Cortex of kidney (tissue), 1 donor: ENCODE data around the gene SLC35F1.
"Not testable (repeated sequence)": the region's sequence is repeated elsewhere in the genome, so short reads cannot be mapped to it uniquely, and the experiment has no call there.

Experiments
- DNase-seq: peaks from one replicate; lab custom pipeline; 2025; lab: John Stamatoyannopoulos, UW

Gene SLC35F1

DNA sequence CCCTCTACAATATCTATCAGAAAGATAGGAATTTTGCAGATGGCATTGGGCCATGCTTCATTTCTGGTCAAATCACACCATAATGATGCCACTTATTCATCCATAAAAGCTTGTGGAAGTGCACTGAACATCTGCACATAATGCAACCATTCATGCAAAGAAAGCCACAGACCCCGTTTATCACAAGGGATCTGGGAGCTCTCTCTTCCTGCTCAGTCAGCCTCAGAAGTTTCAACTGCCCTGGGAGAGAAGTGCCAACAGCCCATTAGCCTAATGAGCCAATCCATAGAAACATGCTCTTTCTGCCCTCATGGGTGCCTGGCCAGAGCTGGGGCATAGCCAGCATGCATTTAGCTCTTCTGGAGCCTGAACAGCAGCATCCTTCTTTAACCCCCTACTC is 85.8 kb downstream of the SLC35F1 start:
- no peak for DNase-seq

- no peak for DNase-seq
Measured at GRCh38 chr6:118012944-118013343, 105.9 kb downstream of the SLC35F1 start.

DNA sequence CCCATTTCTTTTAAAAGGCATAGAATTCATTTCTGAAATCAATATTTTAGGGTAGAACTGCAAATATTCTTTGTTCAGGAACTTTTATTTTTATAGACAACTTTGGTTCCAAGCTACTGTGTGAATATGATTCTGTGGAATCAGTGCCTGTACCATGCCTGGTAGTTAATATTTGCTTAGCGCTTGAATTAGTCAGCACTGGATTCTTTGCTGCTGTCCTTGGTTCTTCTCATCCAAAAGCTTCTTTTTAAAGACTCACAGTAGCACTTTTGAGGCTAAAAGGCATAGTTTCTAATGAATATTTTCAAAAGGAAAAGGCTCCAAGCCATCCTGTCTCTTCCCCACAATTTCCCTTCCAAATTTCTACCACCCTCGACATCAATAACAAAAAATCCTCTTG is 109.5 kb downstream of the SLC35F1 start:
- no peak for DNase-seq

DNA sequence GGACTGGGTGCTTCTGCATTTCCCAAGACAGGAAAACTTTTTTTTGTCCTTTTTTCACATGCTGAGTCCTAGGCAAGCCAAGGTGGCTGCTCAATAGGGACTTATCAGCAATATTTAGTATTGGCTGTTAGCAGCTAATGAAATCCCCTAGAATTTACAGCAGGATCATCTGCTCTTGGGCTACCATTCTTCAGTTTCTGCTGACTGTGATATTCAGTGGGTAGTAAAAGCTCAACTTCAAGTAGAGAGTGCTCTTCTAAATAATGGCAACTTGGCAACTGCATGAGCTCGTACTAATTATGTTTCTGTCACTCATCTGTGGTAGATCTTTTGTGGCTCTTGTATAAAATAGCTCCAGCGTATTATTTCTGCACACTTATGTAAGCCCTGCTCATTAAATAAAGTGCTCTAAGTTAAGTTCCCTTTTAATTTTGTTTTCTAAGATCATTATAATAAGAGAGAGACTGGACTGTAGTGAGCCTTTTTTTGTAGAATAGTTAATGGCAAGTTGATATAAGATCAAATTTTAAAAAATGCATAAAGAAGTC is 110.3 kb downstream of the SLC35F1 start:
- DNase-seq = no peak

GRCh38 chr6:118023771-118024170 is 116.7 kb downstream of the SLC35F1 start:
- no peak for DNase-seq

- no peak for DNase-seq
Measured at GRCh38 chr6:118029967-118030366, 122.9 kb downstream of the SLC35F1 start.

DNA sequence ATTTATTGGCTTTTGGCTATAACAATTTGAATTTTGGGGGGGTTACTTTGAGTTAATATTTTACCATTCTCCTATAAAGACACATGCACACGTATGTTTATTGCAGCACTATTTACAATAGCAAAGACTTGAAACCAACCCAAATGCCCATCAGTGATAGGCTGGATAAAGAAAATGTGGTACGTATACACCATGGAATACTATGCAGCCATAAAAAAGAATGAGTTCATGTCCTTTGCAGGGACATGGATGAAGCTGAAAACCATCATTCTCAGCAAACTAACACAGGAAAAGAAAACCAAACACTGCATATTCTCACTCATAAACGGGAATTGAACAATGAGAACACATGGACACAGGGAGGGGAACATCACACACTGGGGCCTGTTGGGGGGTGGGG is 130.4 kb downstream of the SLC35F1 start:
- not testable (repeated sequence) for DNase-seq

GRCh38 chr6:118042855-118043254 is 135.8 kb downstream of the SLC35F1 start:
- DNase-seq = no peak

DNA sequence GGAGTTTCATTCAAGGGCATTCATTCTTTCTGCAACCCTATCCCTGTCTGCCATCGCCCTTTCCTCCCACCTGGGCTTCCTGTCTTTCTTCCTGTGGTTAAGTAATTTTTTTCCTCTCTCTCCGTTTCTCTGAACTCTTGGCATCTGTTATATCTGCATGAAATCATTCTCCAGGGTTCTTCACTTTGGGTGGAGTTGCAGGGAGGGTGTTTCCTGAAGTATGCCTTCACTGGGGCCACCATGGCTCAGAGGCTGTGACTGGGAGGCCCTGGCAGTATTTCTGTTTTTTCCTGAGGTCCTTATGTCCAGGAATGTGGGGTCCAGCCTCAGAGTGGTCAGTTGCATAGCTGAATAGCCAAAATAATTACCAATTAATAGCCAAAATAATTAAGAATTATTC is 137.2 kb downstream of the SLC35F1 start:
- DNase-seq = no peak

DNA sequence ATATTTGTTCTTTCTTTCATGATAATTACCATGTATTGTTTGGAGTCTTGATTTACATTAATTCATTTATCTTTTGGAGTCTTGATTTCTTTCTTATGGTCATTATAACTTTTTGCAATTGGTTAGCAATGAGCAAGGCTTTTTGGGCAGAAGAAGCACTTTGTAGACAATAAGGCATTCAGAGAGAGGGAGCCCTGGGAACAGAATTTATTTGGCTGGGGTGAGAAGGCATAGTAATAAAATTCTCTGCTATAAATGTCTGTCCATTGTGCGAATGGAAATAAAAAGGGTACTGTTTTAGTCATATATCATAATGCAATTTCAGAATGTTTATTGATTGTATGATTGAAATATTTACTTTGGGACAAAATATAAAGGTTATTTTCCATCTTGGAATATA is 147.0 kb downstream of the SLC35F1 start:
- no peak for DNase-seq

- no peak for DNase-seq
Measured at GRCh38 chr6:118061666-118062065, 154.6 kb downstream of the SLC35F1 start.

GRCh38 chr6:118080547-118080946 is 173.5 kb downstream of the SLC35F1 start:
- no peak for DNase-seq

DNA sequence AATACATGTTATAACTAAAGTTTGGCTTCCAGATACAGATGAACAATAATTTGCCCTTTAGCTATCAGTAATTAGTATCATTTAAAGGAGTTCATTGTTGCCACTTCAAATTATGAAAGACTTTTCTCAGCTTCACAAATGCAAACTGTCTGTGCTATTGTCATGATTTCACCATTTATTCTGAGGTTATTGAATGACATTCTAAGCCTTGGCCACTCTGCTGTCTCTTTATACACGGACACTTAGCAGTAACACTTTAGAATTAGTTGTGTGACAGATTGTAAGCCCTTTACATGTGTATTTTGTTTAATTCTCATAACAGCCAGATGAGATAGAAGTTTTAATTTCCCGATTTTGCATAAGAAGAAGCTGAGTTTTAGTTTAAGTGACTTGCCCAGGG is 176.6 kb downstream of the SLC35F1 start:
- no peak for DNase-seq

DNA sequence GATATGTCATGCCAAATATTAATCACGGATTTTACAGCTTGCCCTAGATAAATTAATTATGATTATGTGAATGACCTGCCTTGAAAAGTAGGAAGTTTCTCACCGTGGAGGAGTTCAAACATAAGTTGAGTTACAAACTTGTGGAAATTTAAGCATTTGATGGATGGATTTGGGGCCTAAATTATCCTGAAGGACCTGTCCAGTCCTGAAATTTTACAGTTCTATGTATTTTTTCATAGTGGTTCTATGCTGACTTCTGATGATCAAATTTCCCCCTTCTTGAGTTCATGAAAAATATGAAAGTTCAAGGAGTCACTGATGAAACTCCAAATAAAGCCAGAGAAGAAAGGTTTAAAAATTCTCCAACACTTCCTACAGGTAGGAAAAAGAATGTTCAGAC is 178.6 kb downstream of the SLC35F1 start:
- no peak for DNase-seq

DNA sequence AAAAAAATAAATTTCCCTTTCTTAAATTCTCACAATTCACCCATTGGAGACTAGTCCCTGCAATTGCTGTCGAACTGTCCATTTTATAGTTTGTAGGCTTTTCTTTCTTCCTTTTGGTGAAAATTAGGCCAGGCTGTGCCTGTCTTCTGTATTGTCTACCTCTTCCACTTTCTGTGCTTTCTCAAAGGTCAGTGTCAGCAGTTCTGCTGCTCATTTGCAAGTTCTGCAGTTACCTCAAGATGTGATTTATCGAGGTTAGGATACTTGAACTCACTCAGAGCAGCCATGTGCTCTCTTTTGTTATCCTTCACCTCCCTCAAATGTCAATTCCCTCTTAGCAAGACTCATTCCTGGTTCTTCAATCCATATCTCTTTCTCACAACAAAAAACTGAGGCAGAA is 179.1 kb downstream of the SLC35F1 start:
- no peak for DNase-seq

- DNase-seq = no peak
Measured at GRCh38 chr6:118092086-118092485, 185.0 kb downstream of the SLC35F1 start.

DNA sequence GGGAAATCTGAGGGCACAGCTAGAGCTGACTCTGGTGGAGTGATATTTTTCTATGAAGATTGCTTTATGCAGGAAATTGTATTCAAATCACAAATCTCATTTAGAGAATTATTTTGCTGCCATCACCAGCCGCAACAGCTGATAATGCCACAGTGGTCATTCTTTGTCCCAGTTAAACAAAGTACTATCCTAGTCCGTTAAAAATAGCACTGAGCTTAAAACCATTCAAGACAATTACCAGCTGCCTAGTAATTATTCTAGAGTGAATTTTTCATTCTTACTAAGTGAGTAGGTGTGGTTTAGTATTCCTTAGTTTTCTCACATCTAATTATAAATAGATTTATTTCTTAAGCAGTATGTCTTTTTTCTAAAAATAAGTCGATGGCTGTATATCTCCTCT is 190.5 kb downstream of the SLC35F1 start:
- no peak for DNase-seq

DNA sequence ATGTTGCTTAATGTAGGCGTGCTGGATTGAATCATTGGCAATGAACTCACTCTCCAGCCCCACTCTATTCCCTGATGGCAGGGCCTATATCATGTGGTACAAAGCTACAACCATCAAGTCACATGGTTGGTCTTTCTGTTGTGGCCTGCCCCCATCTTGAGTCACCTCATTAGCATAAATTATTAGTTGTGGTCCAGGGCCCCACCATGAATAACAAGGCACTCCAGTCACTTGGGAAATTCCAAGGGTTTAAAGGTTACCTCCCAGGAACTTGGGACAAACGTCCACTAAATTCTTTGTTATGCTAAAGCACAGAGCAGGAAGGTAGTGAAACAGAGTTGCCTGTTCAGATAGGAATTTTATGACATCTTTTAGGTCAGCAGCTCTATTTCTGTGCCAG is 193.7 kb downstream of the SLC35F1 start:
- DNase-seq = no peak

DNA sequence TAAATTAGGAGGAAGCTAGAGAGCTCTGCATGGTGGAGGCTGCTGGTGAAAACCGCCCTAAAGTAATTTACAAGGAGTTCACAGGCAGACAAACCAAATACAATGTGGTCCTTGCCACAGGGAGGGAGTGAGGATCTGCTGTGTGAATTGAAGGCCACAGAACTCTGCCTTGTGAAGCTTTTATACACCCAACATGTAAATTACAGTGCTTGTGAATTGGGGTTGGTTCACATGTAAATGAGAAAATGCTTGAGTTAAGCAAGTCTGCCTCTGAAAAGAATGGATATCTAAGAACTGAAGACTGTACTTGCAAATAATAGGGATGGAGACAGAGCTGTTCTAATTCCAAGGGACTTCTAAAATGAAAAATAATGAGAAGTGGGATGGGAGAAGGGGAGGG is 194.2 kb downstream of the SLC35F1 start:
- DNase-seq = no peak

DNA sequence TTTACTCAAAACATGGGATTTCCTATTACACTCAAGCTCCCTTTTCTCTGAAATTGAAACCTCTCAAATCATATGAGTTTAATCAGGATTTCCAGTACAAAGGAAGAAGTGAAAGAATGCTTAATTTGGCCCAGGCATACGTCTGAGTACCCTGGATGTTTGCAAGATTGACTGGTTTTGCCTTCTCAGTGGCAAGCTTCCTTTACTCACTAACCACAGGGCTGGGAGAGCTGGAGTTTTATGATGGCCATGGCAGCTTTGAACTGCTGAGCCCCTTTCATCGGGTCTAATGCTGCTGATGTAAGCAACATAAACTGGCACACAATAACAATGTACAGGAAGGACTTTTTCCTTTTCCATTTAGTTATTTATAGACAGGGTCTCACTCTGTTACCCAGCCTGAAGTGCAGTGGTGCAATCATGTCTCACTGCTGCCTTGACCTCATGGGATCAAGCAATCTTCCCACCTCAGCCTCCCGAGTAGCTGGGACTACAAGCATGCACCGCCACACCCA is 194.8 kb downstream of the SLC35F1 start:
- no peak for DNase-seq

GRCh38 chr6:118102401-118102800 is 195.3 kb downstream of the SLC35F1 start:
- DNase-seq = no peak

DNA sequence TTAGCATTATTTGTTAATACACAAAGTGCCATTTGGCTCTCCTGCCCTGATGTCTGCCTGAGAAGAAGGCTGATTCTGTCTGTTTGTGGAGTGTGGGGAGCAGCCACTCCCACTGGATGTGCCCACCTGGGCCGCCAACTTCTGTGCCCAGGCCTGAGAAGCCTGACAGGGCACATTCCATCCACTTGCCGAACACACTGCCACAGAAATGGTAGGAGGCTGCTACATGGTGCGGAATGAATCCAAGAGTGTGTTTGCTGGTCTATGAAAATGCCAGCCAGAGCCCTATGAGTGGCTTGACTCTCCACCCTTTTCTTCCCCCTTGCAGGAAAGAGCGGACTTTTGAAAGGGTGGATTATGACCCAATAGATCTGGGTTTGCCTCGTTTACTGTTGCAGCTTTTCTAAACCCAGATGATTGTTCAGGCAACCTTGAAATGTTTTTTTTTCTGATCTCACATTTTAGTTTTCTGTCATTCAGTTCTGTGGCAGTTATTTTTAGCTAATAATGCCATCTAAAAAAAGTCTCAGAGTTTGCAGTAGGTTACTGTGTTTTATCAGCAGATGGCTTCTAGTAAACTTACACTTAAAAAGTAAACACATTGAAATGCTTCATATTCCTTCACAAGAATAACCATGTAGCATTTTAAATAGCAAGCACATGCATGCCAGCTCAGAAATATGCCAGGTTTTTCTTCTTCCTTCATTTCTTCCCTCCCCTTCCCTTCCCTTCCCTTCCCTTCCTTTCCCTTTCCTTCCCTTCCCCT is 196.5 kb downstream of the SLC35F1 start:
- DNase-seq = no peak

DNA sequence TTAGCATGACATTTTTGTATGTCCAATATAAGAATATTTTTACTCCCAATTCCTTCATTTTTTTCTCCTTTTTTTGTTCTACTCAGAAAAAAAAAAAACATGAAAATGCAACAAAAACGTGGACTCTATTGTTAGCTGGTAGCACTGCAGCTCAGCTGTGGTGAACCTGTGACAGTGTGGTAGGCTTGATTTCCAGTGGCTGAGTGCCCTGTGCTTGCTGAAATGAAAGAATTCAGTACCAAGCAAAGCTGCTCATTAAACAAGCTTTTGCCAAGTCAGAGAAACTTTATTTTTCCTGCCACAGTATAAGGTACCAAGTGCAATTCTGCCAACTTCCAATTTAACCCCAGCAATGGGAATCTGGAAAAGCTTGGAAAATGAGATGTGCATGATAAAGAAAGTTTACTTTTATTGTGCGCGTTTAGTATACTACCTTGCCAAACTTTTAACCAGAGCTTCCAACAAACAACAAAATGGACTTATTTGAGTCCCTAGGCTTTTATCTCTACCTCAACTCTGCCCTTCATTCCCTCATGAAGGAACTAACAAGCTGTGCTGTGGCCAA is 215.2 kb downstream of the SLC35F1 start:
- DNase-seq = no peak

DNA sequence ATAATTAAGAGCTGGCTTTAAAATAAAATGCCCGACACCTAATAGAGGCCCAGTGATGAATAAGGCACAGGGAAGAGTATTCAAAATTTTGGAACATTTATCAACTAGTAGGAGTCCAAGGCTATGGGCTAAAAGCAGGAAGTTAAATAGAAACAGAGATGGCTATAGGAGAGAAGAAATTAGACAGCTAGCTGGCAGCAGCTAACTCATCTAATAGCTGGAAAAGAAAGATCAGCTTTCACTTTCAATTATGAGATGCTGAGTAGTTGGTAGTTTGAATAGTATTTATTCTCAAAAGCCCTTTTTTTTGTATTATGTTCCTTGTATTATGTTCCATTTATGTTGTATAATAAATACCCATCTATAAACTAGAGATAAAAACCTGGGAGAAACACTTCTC is 215.7 kb downstream of the SLC35F1 start:
- no peak for DNase-seq
